PFSK-1 (cell line): ENCODE data around the gene MAP3K7.

Source experiments
- FOXP2 ChIP-seq: optimal IDR thresholded peaks from 2 replicates; pipeline ENCODE3; 2011; ENCODE audit warnings: borderline replicate concordance, control low read depth, inconsistent platforms; ENCODE audit not compliant: insufficient read depth; ENCODE audit errors: extremely low read length, extremely low read depth
- POLR2AphosphoS5 ChIP-seq: IDR thresholded peaks from 2 replicates; pipeline ENCODE4 v1.6.1; 2012; ENCODE audit warnings: low read depth, mild to moderate bottlenecking, control low read depth, low read length, moderate library complexity
- SIN3A ChIP-seq: IDR thresholded peaks from 2 replicates; pipeline ENCODE4 v1.6.1; 2012; ENCODE audit warnings: mild to moderate bottlenecking, low read length, moderate library complexity, borderline replicate concordance; ENCODE audit not compliant: insufficient read depth
- TAF1 ChIP-seq: IDR thresholded peaks from 2 replicates; pipeline ENCODE4 v1.6.1; 2012; ENCODE audit warnings: low read length, control low read depth, borderline replicate concordance; ENCODE audit not compliant: insufficient read depth
- TF ChIP-seq, protein P1 (sequence below), 2 experiments: IDR thresholded peaks; 2 replicates each; pipeline versions ENCODE4 v1.6.1 to v1.8.0; 2011 to 2012; ENCODE audit warnings: low read depth in 2 of 2, low read length in 2 of 2, control low read depth in 1 of 2, inconsistent platforms in 1 of 2, mild to moderate bottlenecking in 1 of 2, moderate library complexity in 1 of 2; ENCODE audit not compliant: insufficient read depth in 1 of 2

MAP3K7 gene

DNA sequence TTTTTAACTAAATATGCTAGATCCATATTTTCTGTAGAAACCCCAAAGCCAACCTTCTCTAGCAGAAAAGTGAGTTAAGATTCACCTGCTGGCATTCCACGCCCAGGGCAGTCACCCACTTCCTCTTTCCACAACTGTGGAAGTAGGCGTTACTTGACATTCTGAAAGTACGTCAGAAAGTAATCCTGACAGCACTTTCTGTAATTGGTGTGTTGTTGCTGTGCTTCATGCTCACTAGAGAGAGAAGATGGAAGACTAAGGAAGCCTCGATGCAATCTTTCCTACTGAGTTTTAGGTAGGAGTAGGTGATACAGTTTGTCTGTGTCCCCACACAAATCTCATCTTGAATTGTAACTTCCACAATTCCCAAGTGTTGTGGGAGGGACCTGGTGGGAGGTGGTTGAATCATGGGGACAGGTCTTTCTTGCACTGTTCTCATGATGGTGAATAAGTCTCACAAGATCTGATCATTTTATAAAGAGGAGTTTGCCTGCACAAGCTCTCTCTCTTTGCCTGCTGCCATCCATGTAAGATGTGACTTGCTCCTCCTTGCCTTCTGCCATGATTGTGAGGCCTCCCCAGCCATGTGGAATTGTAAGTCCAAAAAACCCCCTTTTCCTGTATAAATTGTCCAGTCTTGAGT is 101.1 kb downstream of the MAP3K7 start:
- TF ChIP-seq POLR2AphosphoS5 (no peak), SIN3A (no peak), TAF1 (no peak), FOXP2 (no peak)
- TF ChIP-seq, protein P1, sequence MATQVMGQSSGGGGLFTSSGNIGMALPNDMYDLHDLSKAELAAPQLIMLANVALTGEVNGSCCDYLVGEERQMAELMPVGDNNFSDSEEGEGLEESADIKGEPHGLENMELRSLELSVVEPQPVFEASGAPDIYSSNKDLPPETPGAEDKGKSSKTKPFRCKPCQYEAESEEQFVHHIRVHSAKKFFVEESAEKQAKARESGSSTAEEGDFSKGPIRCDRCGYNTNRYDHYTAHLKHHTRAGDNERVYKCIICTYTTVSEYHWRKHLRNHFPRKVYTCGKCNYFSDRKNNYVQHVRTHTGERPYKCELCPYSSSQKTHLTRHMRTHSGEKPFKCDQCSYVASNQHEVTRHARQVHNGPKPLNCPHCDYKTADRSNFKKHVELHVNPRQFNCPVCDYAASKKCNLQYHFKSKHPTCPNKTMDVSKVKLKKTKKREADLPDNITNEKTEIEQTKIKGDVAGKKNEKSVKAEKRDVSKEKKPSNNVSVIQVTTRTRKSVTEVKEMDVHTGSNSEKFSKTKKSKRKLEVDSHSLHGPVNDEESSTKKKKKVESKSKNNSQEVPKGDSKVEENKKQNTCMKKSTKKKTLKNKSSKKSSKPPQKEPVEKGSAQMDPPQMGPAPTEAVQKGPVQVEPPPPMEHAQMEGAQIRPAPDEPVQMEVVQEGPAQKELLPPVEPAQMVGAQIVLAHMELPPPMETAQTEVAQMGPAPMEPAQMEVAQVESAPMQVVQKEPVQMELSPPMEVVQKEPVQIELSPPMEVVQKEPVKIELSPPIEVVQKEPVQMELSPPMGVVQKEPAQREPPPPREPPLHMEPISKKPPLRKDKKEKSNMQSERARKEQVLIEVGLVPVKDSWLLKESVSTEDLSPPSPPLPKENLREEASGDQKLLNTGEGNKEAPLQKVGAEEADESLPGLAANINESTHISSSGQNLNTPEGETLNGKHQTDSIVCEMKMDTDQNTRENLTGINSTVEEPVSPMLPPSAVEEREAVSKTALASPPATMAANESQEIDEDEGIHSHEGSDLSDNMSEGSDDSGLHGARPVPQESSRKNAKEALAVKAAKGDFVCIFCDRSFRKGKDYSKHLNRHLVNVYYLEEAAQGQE (IDR thresholded peaks at IDR 0.05; ENCODE audit: insufficient read depth in 1 of 2, low read depth in 2 of 2, low read length in 2 of 2), result no peak

DNA sequence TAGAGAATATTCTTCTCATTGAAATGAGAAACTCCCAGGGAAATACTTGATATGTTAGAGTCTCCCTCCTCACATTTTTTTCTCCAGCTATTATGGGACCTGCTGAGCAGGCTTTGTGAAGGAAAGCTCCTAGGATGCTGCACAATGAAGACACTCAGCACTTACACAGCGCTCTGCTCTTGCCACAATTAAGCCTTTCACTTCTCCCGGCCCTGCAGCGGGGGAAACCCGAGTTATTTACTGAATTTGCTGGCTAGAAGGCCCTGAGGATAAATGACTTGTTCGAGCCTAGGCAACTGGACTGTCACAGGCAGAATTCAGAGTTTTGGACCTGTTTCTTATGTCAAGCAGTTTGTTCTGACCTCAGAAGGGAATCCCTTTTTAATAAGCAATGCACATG is 102.0 kb downstream of the MAP3K7 start:
- TF ChIP-seq SIN3A (no peak), TAF1 (no peak)

DNA sequence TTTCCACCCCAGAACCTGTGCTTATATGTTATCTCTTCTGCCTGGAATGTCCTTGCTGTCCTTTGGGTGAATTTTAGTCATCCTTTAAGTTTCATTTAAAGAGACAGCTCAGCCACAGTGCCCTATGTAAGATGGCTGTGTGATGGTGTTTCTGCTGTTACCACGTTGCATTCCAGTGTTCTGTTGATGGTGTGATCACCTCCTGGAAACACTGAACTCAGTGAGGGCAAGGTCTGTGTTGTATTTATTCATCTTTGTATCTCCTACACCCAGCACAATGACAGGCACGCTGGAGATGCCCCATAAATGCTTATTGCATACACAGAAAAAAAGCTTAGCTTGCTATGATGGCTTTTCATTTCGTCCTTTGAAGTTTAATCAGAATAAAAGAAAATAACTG is 102.5 kb downstream of the MAP3K7 start:
- TF ChIP-seq FOXP2 (no peak), POLR2AphosphoS5 (no peak), SIN3A (no peak), TAF1 (no peak)
- TF ChIP-seq, protein P1 (IDR thresholded peaks at IDR 0.05; ENCODE audit: insufficient read depth in 1 of 2, low read depth in 2 of 2, low read length in 2 of 2), result no peak

DNA sequence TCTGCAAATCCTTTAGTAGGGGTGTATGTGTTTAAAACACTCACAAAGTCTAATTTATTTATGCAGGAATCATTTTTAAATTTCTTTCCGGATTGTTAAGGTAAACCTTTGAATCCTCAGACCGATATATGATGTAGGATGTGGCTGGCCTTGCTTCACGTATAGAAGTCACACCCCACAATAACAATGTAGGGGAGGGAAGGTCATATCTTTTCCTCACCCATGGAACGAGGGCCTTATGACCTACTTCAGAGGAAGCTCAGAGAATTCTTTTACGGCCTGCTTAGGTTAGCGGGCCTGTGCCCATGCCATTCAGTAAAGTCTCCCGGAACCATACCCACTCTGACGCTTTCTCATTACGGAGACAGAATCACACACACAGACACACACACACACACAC is 102.9 kb downstream of the MAP3K7 start:
- TF ChIP-seq POLR2AphosphoS5 (no peak), FOXP2 (no peak), TAF1 (no peak), SIN3A (no peak)
- TF ChIP-seq, protein P1 (IDR thresholded peaks at IDR 0.05; ENCODE audit: insufficient read depth in 1 of 2, low read depth in 2 of 2, low read length in 2 of 2), result no peak

DNA sequence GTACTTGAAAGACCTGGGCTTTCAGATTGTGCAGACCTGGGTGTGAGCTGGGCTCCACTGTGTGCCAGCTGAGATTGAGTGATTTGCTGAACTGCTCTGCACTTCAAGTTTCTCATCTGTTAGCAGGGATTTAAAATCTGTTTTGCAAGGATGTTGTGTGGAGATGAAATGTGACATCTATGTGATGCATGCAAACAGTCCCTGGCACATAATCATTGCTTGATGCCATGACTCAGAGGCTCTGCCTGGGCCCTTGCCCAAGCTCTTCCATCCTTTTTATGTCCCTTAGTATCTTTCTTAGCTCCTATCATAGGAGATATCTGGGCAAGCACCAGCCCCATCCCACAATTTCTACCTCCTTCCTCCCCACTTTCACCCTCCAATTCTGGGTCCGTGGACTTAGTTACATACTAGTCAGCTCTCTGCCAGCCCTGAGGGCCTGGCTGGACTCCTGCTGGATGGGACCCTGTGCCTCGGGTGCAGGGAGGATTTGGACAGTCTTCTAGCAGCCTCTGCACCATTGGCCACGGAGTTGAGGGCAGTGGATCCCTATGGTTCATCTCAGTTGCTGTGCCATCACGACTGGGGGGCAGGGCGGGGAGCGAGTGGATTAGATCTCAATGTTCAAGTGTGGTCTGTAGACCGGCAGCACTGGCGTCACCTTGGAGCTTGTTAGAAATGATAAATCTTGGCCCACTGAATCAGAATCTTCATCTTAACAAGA is 103.6 kb downstream of the MAP3K7 start:
- TF ChIP-seq TAF1 (no peak), POLR2AphosphoS5 (no peak), FOXP2 (no peak), SIN3A (no peak)
- TF ChIP-seq, protein P1 (IDR thresholded peaks at IDR 0.05; ENCODE audit: insufficient read depth in 1 of 2, low read depth in 2 of 2, low read length in 2 of 2), result no peak
